Activated CD4-positive, alpha-beta T cell treated with anti-CD3 and anti-CD28 coated beads, Interleukin-2, amount 10 ng/mL, durations not matched to agents 24 days and 14 days (primary cell): Measurements from ENCODE around the gene AMY2B. TPM values are rescaled to one million over a fixed set of nuclear protein-coding genes. Genes with fewer than 3 reads are reported as not detected.
"Not testable (repeated sequence)": the region's sequence is repeated elsewhere in the genome, so short reads cannot be mapped to it uniquely, and the experiment has no call there.

Experiments used
- DNase-seq: peaks from one replicate; pipeline ENCODE4 v3.0.0; 2022
- H3K27ac Mint-ChIP-seq: one replicate; pipeline ENCODE4 v1.8.0; 2022; ENCODE audit warnings: mild to moderate bottlenecking, mixed read lengths
- H3K27me3 Mint-ChIP-seq: one replicate; pipeline ENCODE4 v1.8.0; 2022; ENCODE audit warnings: mixed read lengths
- H3K36me3 Mint-ChIP-seq: one replicate; pipeline ENCODE4 v1.8.0; 2022; ENCODE audit warnings: low read depth, mild to moderate bottlenecking, mixed read lengths
- H3K4me1 Mint-ChIP-seq: one replicate; pipeline ENCODE4 v1.8.0; 2021; ENCODE audit warnings: mixed read lengths
- H3K4me3 Mint-ChIP-seq: one replicate; pipeline ENCODE4 v1.8.0; 2022; ENCODE audit warnings: mild to moderate bottlenecking, moderate library complexity, mixed read lengths
- H3K9me3 Mint-ChIP-seq: one replicate; pipeline ENCODE4 v1.8.0; 2021; ENCODE audit warnings: mixed read lengths
- intact Hi-C: fragments of 100-400 bp; cut with micrococcal nuclease; formaldehyde crosslinking; loops from one replicate; pipeline ENCODE4 v1.15.1; 2023
- total RNA-seq: library from RNA; stranded (reverse); gene quantifications from 2 replicates; pipeline ENCODE4 v1.2.3, GENCODE V29; 2022

Gene AMY2B
- total RNA-seq, 1 donor from 2014 or later, result 5.9 TPM

DNA sequence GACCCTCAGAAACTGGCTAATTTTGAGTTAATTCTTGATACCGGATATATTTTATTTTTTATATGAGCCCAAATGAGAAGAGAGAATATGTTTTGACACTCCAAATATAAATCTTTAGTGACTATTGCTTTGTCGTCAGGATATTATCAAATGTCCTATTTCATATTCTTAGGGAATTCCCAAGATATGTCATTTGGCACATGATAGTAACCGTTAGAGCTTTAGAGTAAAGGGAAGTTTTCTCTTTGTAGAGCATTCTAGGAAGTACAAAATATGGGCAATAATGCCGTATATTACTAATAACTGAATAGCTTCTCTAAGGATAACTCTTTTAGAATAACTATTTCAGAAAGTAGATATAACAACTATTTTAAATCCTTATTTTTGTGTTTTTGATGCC lies 8.3 kb upstream of the AMY2B start:
- H3K4me3 Mint-ChIP-seq, result no peak overlapping the region
- H3K36me3 Mint-ChIP-seq, result no peaks in the 10 kb centered on the region
- H3K27ac Mint-ChIP-seq, result no peak overlapping the region
- no peak for DNase-seq
- no peaks in the 10 kb centered on the region for H3K27me3 Mint-ChIP-seq
- no peaks in the 10 kb centered on the region for H3K9me3 Mint-ChIP-seq
- intact Hi-C loops, result no loop called here
- H3K4me1 Mint-ChIP-seq, result peaks cover 7% of the 10 kb centered on the region

DNA sequence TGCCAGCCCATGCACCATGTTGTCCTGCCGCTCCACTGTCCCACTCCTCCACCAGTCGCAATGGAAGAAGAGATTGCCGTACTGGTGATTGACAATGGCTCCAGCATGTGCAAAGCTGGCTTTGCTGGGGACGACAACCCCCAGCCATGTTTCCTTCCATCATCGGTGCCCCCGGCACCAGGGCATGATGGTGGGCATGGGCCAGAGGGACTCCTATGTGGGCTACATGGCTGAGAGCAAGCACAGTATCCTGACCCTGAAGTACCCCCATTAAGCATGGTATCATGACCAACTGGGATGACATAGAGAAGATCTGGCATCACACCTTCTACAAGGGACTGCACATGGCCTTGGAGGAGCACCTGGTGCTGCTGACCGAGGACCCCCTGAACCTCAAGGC lies 1.9 kb upstream of the AMY2B start:
- Mint-ChIP-seq H3K27me3 (no peaks in the 10 kb centered on the region), H3K4me3 (no peak overlapping the region), H3K27ac (no peak overlapping the region), H3K9me3 (peaks cover 4% of the 10 kb centered on the region), H3K36me3 (peaks cover 1% of the 10 kb centered on the region), H3K4me1 (no peaks in the 10 kb centered on the region)
- DNase-seq, result no peak
- intact Hi-C loops, result no loop called here

DNA sequence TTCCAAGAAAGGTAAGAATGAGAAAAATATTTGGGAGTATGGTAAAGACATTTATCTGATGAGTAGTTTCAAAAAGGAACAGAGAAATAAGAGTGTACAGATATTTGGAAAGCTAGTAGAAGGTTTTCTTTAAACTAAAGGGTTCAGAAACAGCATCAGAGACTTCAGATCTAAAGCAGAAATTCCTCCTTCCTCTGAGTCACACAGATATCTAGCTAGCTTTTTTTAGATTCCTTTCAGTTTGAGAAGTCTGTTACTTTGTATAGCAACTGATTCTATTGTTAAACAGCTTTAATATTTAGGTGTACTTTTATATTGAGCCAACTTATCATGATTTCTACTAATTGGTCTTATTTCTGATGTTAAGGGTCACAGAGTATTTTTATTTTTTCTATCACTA lies 4.7 kb downstream of the AMY2B start:
- intact Hi-C loops, result no loop called here
- DNase-seq, result no peak
- H3K36me3 Mint-ChIP-seq, result no peaks in the 10 kb centered on the region
- no peaks in the 10 kb centered on the region for H3K9me3 Mint-ChIP-seq
- no peaks in the 10 kb centered on the region for H3K4me1 Mint-ChIP-seq
- no peaks in the 10 kb centered on the region for H3K27me3 Mint-ChIP-seq
- no peak overlapping the region for H3K27ac Mint-ChIP-seq
- H3K4me3 Mint-ChIP-seq, result no peak overlapping the region

DNA sequence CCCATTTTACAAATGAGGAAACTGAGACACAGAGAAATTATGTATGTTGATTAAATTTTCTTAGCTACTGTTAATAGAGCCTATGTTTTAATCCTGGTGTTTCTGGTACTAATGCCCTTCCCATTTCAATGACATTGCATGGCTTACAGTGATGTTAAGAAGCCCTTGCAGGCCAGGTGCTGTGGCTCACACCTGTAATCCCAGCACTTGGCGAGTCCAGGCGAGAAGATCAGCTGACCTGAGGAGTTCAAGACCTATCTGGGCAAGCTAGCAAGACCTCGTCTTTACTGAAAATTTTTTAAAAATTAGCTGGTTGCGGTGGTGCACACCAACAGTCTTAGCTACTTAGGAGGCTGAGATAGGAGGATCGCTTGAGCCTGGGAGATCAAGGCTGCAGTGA lies 5.4 kb downstream of the AMY2B start:
- H3K4me3 Mint-ChIP-seq, DNase-seq, H3K36me3 Mint-ChIP-seq, H3K27ac Mint-ChIP-seq, intact Hi-C loops, H3K9me3 Mint-ChIP-seq, H3K4me1 Mint-ChIP-seq, H3K27me3 Mint-ChIP-seq: not testable (repeated sequence)

- no peaks in the 10 kb centered on the region for H3K27me3 Mint-ChIP-seq
- no peaks in the 10 kb centered on the region for H3K36me3 Mint-ChIP-seq
- no peak overlapping the region for H3K4me3 Mint-ChIP-seq
- H3K4me1 Mint-ChIP-seq, result no peaks in the 10 kb centered on the region
- intact Hi-C loops, result no loop called here
- no peak overlapping the region for H3K27ac Mint-ChIP-seq
- H3K9me3 Mint-ChIP-seq, result no peaks in the 10 kb centered on the region
- DNase-seq, result no peak
Measured at GRCh38 chr1:103582464-103582863, 11.1 kb downstream of the AMY2B start.

DNA sequence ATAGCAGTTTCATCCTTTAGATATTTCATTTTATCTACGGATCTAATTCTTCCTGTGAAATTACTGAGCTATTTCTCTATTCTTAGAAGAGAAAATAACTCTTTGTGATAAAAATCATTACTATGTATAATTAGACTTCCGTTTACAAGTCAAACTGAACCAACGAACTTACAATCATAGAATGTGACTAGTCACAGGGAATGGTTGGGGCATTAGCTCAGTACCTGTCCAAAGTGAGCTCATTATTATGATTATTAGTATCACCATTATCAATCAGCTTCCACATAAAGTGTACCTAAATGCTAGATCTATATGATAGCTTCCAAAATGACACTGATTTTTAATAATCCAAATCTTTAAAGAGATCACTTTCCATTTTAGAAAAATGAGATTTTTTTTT lies 12.5 kb downstream of the AMY2B start:
- no peaks in the 10 kb centered on the region for H3K36me3 Mint-ChIP-seq
- H3K4me3 Mint-ChIP-seq, result no peak overlapping the region
- H3K4me1 Mint-ChIP-seq, result no peaks in the 10 kb centered on the region
- H3K27me3 Mint-ChIP-seq, result no peaks in the 10 kb centered on the region
- no peaks in the 10 kb centered on the region for H3K9me3 Mint-ChIP-seq
- H3K27ac Mint-ChIP-seq, result no peak overlapping the region
- DNase-seq, result no peak
- intact Hi-C loops, result no loop called here

DNA sequence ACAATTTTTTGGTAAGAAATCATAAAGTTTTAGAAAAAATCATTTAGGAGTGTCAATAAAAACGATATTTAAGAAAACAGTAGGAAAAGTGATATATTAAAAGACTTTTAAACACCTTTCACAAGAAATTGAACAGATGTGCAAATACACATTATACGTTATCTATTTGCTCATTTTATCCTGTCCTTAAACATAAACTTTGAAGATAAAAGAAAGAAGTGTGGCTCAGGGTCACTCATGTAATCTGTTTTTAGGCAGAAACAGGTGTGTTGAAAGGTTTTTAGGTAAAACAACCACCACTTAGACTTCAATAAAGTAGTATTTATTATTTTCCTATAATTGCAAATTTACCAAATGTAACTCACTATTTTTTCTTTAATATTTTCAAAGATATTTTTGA lies 13.1 kb downstream of the AMY2B start:
- DNase-seq, result no peak
- intact Hi-C loops, result no loop called here
- Mint-ChIP-seq H3K4me1 (no peaks in the 10 kb centered on the region), H3K27ac (no peak overlapping the region), H3K4me3 (no peak overlapping the region), H3K27me3 (no peaks in the 10 kb centered on the region), H3K9me3 (no peaks in the 10 kb centered on the region), H3K36me3 (no peaks in the 10 kb centered on the region)

DNA sequence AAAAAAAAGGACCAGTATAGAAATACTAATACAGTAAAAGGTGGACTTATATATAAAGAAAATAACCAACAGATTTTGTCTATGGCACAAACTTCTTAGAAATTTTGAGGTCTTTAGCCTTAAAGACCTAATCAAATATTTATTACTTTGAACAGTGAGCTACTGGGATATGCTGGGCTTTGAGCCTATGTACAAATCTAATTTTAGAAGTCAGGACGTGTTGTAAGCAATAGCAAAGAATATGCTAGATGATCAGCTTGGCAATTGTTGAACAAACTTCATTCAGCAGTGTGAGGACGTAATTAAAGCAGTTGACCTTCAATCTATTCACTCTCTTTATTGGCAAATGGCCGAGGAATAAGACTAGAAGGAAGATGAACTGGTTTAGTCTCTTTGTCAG lies 31.4 kb downstream of the AMY2B start:
- H3K4me1 Mint-ChIP-seq, H3K9me3 Mint-ChIP-seq, intact Hi-C loops, DNase-seq, H3K27me3 Mint-ChIP-seq, H3K4me3 Mint-ChIP-seq, H3K36me3 Mint-ChIP-seq, H3K27ac Mint-ChIP-seq: not testable (repeated sequence)

- Mint-ChIP-seq H3K27me3 (no peaks in the 10 kb centered on the region), H3K36me3 (no peaks in the 10 kb centered on the region), H3K27ac (no peak overlapping the region), H3K4me1 (no peaks in the 10 kb centered on the region), H3K9me3 (no peaks in the 10 kb centered on the region), H3K4me3 (no peak overlapping the region)
- intact Hi-C loops, result no loop called here
- no peak for DNase-seq
Measured at GRCh38 chr1:103616362-103616761, 45.0 kb downstream of the AMY2B start.

DNA sequence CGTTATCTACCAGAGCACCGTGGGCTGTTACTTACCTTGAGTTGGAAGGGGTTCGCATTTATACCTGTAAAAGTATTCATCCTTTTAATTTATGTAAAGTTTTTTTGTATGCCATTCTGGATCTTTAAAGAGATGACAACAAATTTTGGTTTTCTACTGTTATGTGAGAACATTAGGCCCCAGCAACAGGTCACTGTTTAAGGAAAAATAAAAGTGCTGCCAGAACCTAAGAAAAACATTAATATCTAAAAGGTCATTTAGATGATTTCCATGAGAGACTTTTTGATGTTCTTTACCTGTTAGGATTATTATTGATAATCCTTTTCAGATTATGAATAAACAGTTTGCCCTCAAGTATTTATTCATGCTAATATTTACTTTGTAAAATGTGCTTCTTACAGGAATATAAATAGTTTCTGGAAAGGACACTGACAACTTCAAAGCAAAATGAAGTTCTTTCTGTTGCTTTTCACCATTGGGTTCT lies 45.6 kb downstream of the AMY2B start, which contains the start of gene AMY2A:
Gene AMY2A (plus strand): TSS at position 434 of the 484 bp plus-strand sequence. CDS start 14 bp downstream, at position 448.
- H3K27ac Mint-ChIP-seq, intact Hi-C loops, H3K27me3 Mint-ChIP-seq, H3K4me3 Mint-ChIP-seq, H3K9me3 Mint-ChIP-seq, H3K36me3 Mint-ChIP-seq, DNase-seq, H3K4me1 Mint-ChIP-seq: not testable (repeated sequence)

DNA sequence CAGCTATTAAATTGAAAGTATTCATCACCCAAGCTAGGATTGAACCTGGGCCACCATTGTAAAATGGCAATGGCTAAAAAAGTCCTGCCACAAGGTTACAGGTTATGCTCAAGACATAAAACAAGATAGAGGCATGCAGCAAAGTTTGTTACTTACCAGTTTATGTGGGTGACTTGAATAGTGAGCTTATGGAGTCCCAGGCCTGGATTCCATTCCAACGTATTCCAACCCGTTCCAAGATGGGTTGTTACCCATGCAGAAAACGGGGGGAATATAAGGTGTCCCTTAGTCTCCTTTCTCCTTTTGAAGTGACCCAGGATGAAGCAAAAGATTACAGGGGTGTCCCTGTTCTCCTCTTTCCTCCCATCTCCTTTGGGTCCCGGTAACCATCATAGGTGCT lies 56.0 kb downstream of the AMY2B start:
- H3K27me3 Mint-ChIP-seq, DNase-seq, H3K4me3 Mint-ChIP-seq, H3K36me3 Mint-ChIP-seq, H3K27ac Mint-ChIP-seq, H3K4me1 Mint-ChIP-seq, H3K9me3 Mint-ChIP-seq, intact Hi-C loops: not testable (repeated sequence)

Other genes with a start within 250 kb of the AMY2B start
- 18.7 and 20.7 TPM in 2 replicates for gene RNPC3, start 45.9 kb upstream of the AMY2B start, total RNA-seq
- 0.40 TPM in 1 of 2 replicates, not detected in the other for gene AMY2A, start 45.8 kb downstream of the AMY2B start, total RNA-seq
- not detected in 2 replicates for gene AMY1A, start 84.2 kb downstream of the AMY2B start, total RNA-seq
- gene AMY1B, start 124.6 kb downstream of the AMY2B start, total RNA-seq, result not detected in 2 replicates
- not detected in 2 replicates for gene AMY1C, start 178.3 kb downstream of the AMY2B start, total RNA-seq